Measurements from ENCODE around the gene DERL2.

- TF ChIP-seq, protein P1, sequence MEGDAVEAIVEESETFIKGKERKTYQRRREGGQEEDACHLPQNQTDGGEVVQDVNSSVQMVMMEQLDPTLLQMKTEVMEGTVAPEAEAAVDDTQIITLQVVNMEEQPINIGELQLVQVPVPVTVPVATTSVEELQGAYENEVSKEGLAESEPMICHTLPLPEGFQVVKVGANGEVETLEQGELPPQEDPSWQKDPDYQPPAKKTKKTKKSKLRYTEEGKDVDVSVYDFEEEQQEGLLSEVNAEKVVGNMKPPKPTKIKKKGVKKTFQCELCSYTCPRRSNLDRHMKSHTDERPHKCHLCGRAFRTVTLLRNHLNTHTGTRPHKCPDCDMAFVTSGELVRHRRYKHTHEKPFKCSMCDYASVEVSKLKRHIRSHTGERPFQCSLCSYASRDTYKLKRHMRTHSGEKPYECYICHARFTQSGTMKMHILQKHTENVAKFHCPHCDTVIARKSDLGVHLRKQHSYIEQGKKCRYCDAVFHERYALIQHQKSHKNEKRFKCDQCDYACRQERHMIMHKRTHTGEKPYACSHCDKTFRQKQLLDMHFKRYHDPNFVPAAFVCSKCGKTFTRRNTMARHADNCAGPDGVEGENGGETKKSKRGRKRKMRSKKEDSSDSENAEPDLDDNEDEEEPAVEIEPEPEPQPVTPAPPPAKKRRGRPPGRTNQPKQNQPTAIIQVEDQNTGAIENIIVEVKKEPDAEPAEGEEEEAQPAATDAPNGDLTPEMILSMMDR (conservative IDR thresholded peaks at IDR 0.05; ENCODE audit: low read depth in 2 of 2): no peak
- TF ChIP-seq POLR2AphosphoS5 (IDR thresholded peaks at IDR 0.05; ENCODE audit: low read depth): no peak
- no peak for TF ChIP-seq CREB1 (CRISPR knock-in tag; IDR thresholded peaks at IDR 0.05; ENCODE audit: low read depth)
Measured at GRCh38 chr17:5481451-5481850, 4.5 kb downstream of the DERL2 start.

Data from GM23338 (cell line).